Smooth muscle cell (in vitro differentiated cells): ENCODE results near the gene PAQR5. TPM values are rescaled to one million over a fixed set of nuclear protein-coding genes. Genes with fewer than 3 reads are reported as not detected.

Experiments used
- DNase-seq: peaks from one replicate; lab custom pipeline; 2025; ENCODE audit not compliant: unreplicated experiment; lab: John Stamatoyannopoulos, UW
- H2AFZ ChIP-seq: fragments of 200-600 bp; sonication (generic); 2 replicates; pipeline ENCODE4 v1.6.0; 2016; ENCODE audit warnings: antibody characterized with exemption, low read depth, mild to moderate bottlenecking
- H3F3A ChIP-seq: fragments of 200-600 bp; sonication (generic); 2 replicates; pipeline ENCODE4 v1.6.0; 2017; ENCODE audit warnings: antibody characterized with exemption, low read depth
- H3K27ac ChIP-seq: fragments of 200-600 bp; sonication (generic); 2 replicates; pipeline ENCODE4 v1.5.1; 2016; ENCODE audit warnings: low read depth, mild to moderate bottlenecking
- H3K27me3 ChIP-seq: fragments of 200-600 bp; sonication (generic); 2 replicates; pipeline ENCODE4 v1.6.1; 2016; ENCODE audit warnings: low read depth, mild to moderate bottlenecking
- H3K36me3 ChIP-seq: fragments of 200-600 bp; sonication (generic); 2 replicates; pipeline ENCODE4 v1.5.1; 2016; ENCODE audit warnings: low read depth
- H3K4me1 ChIP-seq: fragments of 200-600 bp; sonication (generic); 2 replicates; pipeline ENCODE4 v1.5.1; 2016; ENCODE audit warnings: low read depth
- H3K4me2 ChIP-seq: fragments of 200-600 bp; sonication (generic); 2 replicates; pipeline ENCODE4 v1.6.0; 2016; ENCODE audit warnings: mild to moderate bottlenecking
- H3K4me3 ChIP-seq: fragments of 200-600 bp; sonication (generic); 2 replicates; pipeline ENCODE4 v1.5.1; 2016; ENCODE audit warnings: mild to moderate bottlenecking
- H3K79me2 ChIP-seq: fragments of 200-600 bp; sonication (generic); 2 replicates; pipeline ENCODE4 v1.6.0; 2016; ENCODE audit warnings: low read depth, mild to moderate bottlenecking
- H3K9ac ChIP-seq: fragments of 200-600 bp; sonication (generic); 2 replicates; pipeline ENCODE4 v1.6.0; 2016; ENCODE audit warnings: low read depth
- H3K9me3 ChIP-seq: fragments of 200-600 bp; sonication (generic); replicated peaks from 2 replicates; pipeline ENCODE4 v1.5.1; 2016; ENCODE audit warnings: low read depth
- H4K20me1 ChIP-seq: fragments of 200-600 bp; sonication (generic); 2 replicates; pipeline ENCODE4 v1.6.0; 2016; ENCODE audit warnings: low read depth
- CTCF ChIP-seq: fragments of 200-600 bp; sonication (generic); IDR thresholded peaks from 2 replicates; pipeline ENCODE4 v1.5.1; 2017; ENCODE audit warnings: borderline replicate concordance, mild to moderate bottlenecking, antibody characterized with exemption; ENCODE audit not compliant: insufficient read depth, poor library complexity, severe bottlenecking
- WGBS: methylation state at CpG from one replicate; pipeline ENCODE4 v1.1.7; 2016; ENCODE audit warnings: low lambda C conversion rate; 5-methylcytosine and 5-hydroxymethylcytosine counted together
- polyA plus RNA-seq: library from polyadenylated mRNA; unstranded; fragments of >200 nt; fragmentation: Nextera tagmentation; extraction: Ambion mirVana; gene quantifications from 2 replicates; pipeline ENCODE4 v1.2.1, GENCODE V29; 2016
- total RNA-seq: library from RNA; depleted of rRNA; stranded (reverse); fragments of >200 nt; gene quantifications from 2 replicates; pipeline ENCODE4 v1.2.3, GENCODE V29; 2014

Gene PAQR5
- total and polyA plus RNA-seq, 2 experiments from 2014 or later, result 1.5 to 1.6 TPM

- no peaks in the 10 kb centered on the region for H4K20me1 ChIP-seq
- no peaks in the 10 kb centered on the region for H3K4me1 ChIP-seq
- H3K4me2 ChIP-seq, result no peak overlapping the region
- no peaks in the 10 kb centered on the region for H3K9me3 ChIP-seq
- H3K27me3 ChIP-seq, result no peaks in the 10 kb centered on the region
- H2AFZ ChIP-seq, result no peak overlapping the region
- H3K9ac ChIP-seq, result no peak overlapping the region
- H3F3A ChIP-seq, result no peaks in the 10 kb centered on the region
- no peaks in the 10 kb centered on the region for H3K79me2 ChIP-seq
- H3K36me3 ChIP-seq, result no peaks in the 10 kb centered on the region
- 93% methylated on average over 5 of the region's 5 CpGs for WGBS
- no peak overlapping the region for H3K4me3 ChIP-seq
- H3K27ac ChIP-seq, result no peak overlapping the region
- no peak for TF ChIP-seq CTCF
- DNase-seq, result no peak
Measured at GRCh38 chr15:69346112-69346511, 47.4 kb downstream of the PAQR5 start.

DNA sequence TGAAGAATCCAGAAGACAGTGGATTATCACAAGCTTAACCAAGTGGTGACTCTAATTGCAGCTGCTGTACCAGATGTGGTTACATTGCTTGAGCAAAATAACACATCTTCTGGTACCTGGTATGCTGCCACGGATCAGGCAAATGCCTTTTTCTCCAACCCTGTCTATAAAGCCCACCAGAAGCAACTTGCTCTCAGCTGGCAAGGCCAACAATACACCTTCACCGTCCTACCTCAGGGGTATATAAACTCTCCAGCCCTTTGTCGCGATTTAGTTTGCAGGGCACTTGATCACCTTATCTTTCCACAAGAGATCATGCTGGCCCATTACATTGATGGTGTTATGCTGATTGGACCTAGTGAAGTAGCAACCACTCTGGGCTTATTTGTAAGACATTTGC, 52.6 kb downstream of the PAQR5 start:
- H4K20me1 ChIP-seq, result no peaks in the 10 kb centered on the region
- H3F3A ChIP-seq, result no peaks in the 10 kb centered on the region
- no peak overlapping the region for H2AFZ ChIP-seq
- H3K4me1 ChIP-seq, result no peaks in the 10 kb centered on the region
- H3K79me2 ChIP-seq, result no peaks in the 10 kb centered on the region
- WGBS, result 93% methylated on average over 4 of the region's 4 CpGs
- H3K9ac ChIP-seq, result no peak overlapping the region
- no peak overlapping the region for H3K4me2 ChIP-seq
- TF ChIP-seq CTCF, result no peak
- H3K4me3 ChIP-seq, result no peak overlapping the region
- no peaks in the 10 kb centered on the region for H3K36me3 ChIP-seq
- H3K9me3 ChIP-seq, result no peaks in the 10 kb centered on the region
- no peaks in the 10 kb centered on the region for H3K27me3 ChIP-seq
- H3K27ac ChIP-seq, result no peak overlapping the region
- DNase-seq, result no peak

- Histone ChIP-seq H3K4me2 (no peak overlapping the region), H3K36me3 (no peaks in the 10 kb centered on the region), H3K4me3 (no peak overlapping the region), H3K27me3 (no peaks in the 10 kb centered on the region), H2AFZ (no peak overlapping the region), H3K27ac (no peak overlapping the region), H3K9ac (no peak overlapping the region), H3F3A (no peaks in the 10 kb centered on the region), H3K4me1 (no peaks in the 10 kb centered on the region), H3K79me2 (no peaks in the 10 kb centered on the region), H3K9me3 (no peaks in the 10 kb centered on the region), H4K20me1 (no peaks in the 10 kb centered on the region)
- WGBS, result 94% methylated on average over 2 of the region's 2 CpGs
- no peak for DNase-seq
- TF ChIP-seq CTCF, result no peak
Measured at GRCh38 chr15:69351884-69352283, 53.2 kb downstream of the PAQR5 start.
